SU-DHL-6 (cell line): ENCODE data around the gene BPIFB6.

Experiments
- H2AFZ ChIP-seq: fragments of 200-600 bp; sonication (generic); 2 replicates; pipeline ENCODE4 v1.6.1; 2014; ENCODE audit warnings: low read depth, mild to moderate bottlenecking, moderate library complexity, mixed read lengths, antibody characterized with exemption, low read length; ENCODE audit not compliant: severe bottlenecking
- H3F3A ChIP-seq: fragments of 200-600 bp; shearing (Covaris generic); 2 replicates; pipeline ENCODE4 v1.6.0; 2016; ENCODE audit warnings: antibody characterized with exemption, mild to moderate bottlenecking; ENCODE audit not compliant: insufficient read depth
- H3K27ac ChIP-seq: fragments of 200-600 bp; sonication (generic); 2 replicates; pipeline ENCODE4 v1.5.1; 2016; ENCODE audit warnings: low read depth, mild to moderate bottlenecking, low read length, moderate library complexity, mixed read lengths
- H3K27me3 ChIP-seq: fragments of 200-600 bp; sonication (generic), shearing (Covaris generic); 2 replicates; pipeline ENCODE4 v1.6.0; 2014; ENCODE audit warnings: mild to moderate bottlenecking, low read length
- H3K36me3 ChIP-seq: fragments of 200-600 bp; sonication (generic); 2 replicates; pipeline ENCODE4 v1.6.1; 2014; ENCODE audit warnings: mild to moderate bottlenecking, low read length, mixed read lengths
- H3K4me2 ChIP-seq: fragments of 300-600, 200-600 bp; shearing (Covaris generic), sonication (generic); 2 replicates; pipeline ENCODE4 v1.6.0; 2014; ENCODE audit warnings: low read length, low read depth, mild to moderate bottlenecking; ENCODE audit not compliant: poor library complexity, severe bottlenecking
- H3K4me3 ChIP-seq: fragments of 200-600 bp; sonication (generic); 2 replicates; pipeline ENCODE4 v1.5.1; 2014; ENCODE audit warnings: antibody characterized with exemption, low read length, mild to moderate bottlenecking, mixed read lengths; ENCODE audit not compliant: insufficient read depth, poor library complexity, severe bottlenecking
- H3K79me2 ChIP-seq: fragments of 200-600 bp; sonication (generic); 2 replicates; pipeline ENCODE4 v1.6.1; 2014; ENCODE audit warnings: mild to moderate bottlenecking, low read length, moderate library complexity; ENCODE audit not compliant: insufficient read depth
- H3K9ac ChIP-seq: fragments of 200-600 bp; sonication (generic); 2 replicates; pipeline ENCODE4 v1.7.0; 2014; ENCODE audit warnings: mild to moderate bottlenecking, low read length
- H3K9me2 ChIP-seq: fragments of 200-600 bp; sonication (generic); replicated peaks from 2 replicates; pipeline ENCODE4 v1.6.1; 2014; ENCODE audit warnings: low read length; ENCODE audit not compliant: insufficient read depth
- H3K9me3 ChIP-seq: fragments of 200-600 bp; sonication (generic); 2 replicates; pipeline ENCODE4 v1.6.1; 2014; ENCODE audit warnings: low read length, mixed read lengths; ENCODE audit not compliant: insufficient read depth
- H4K20me1 ChIP-seq: fragments of 200-600 bp; sonication (generic); 2 replicates; pipeline ENCODE4 v1.6.1; 2014; ENCODE audit warnings: low read depth, mild to moderate bottlenecking, antibody characterized with exemption, low read length, moderate library complexity, mixed read lengths
- EZH2phosphoT487 ChIP-seq: fragments of 200-600 bp; sonication (generic), shearing (Covaris generic); conservative IDR thresholded peaks from 2 replicates; pipeline ENCODE4 v1.6.1; 2018; ENCODE audit warnings: mild to moderate bottlenecking, antibody characterized with exemption, low read length, moderate library complexity, mixed read lengths
- TF ChIP-seq, protein P1 (sequence below): fragments of 200-600 bp; sonication (generic); IDR thresholded peaks from one replicate; pipeline ENCODE4 v1.5.1; 2017; ENCODE audit warnings: antibody characterized with exemption, mild to moderate bottlenecking, low read length, moderate library complexity; ENCODE audit not compliant: insufficient read depth, poor library complexity, severe bottlenecking

BPIFB6 gene

DNA sequence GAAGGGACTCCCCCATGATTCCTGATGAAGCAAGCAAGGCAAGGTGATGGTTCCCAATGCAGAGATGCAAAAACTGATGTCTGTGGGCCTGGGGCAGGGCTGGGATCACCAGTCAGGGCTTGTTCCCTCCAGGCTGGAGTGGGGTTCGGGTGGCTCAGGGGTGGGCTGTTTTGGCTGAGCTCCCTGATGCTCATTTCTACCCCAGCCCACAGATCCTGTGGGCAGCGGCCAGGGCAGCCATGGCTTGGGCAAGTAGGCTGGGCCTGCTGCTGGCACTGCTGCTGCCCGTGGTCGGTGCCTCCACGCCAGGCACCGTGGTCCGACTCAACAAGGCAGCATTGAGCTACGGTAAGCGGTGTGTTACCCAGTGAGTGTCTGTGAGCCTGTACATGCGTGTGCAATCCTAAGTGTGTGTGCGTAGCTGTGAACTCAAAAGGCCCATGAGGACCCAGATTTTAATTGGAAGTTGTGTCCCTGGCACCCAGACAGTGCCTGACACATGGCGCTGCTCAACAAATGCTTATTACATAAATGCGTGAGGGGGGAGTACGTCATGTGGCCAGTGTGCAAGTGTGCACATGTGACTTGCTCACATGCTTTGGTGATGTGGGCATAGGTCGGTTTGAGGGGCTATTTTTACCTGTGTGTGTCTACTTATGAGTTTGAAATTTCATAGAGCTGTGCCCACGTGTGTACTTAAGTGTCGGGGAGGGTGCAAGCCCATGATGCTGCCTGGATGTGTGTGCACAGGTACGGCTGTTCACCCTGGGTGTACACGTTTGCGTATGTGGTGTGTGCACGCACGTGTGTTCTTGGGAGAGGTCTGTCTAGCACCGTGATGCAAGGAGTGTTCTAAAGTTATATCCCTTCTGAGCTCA is 22.9 kb upstream of the BPIFB6 start:
- Histone ChIP-seq H2AFZ (no peak overlapping the region), H3K79me2 (no peaks in the 10 kb centered on the region), H3K4me2 (no peak overlapping the region), H3K9me2 (no peaks in the 10 kb centered on the region), H3K9me3 (no peaks in the 10 kb centered on the region), H3K27me3 (no peaks in the 10 kb centered on the region), H3K27ac (no peak overlapping the region), H3F3A (no peaks in the 10 kb centered on the region), H3K36me3 (no peaks in the 10 kb centered on the region), H3K4me3 (no peak overlapping the region), H3K9ac (no peak overlapping the region), H4K20me1 (no peaks in the 10 kb centered on the region)
- no peak for TF ChIP-seq EZH2phosphoT487
- TF ChIP-seq, protein P1, sequence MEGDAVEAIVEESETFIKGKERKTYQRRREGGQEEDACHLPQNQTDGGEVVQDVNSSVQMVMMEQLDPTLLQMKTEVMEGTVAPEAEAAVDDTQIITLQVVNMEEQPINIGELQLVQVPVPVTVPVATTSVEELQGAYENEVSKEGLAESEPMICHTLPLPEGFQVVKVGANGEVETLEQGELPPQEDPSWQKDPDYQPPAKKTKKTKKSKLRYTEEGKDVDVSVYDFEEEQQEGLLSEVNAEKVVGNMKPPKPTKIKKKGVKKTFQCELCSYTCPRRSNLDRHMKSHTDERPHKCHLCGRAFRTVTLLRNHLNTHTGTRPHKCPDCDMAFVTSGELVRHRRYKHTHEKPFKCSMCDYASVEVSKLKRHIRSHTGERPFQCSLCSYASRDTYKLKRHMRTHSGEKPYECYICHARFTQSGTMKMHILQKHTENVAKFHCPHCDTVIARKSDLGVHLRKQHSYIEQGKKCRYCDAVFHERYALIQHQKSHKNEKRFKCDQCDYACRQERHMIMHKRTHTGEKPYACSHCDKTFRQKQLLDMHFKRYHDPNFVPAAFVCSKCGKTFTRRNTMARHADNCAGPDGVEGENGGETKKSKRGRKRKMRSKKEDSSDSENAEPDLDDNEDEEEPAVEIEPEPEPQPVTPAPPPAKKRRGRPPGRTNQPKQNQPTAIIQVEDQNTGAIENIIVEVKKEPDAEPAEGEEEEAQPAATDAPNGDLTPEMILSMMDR = no peak

DNA sequence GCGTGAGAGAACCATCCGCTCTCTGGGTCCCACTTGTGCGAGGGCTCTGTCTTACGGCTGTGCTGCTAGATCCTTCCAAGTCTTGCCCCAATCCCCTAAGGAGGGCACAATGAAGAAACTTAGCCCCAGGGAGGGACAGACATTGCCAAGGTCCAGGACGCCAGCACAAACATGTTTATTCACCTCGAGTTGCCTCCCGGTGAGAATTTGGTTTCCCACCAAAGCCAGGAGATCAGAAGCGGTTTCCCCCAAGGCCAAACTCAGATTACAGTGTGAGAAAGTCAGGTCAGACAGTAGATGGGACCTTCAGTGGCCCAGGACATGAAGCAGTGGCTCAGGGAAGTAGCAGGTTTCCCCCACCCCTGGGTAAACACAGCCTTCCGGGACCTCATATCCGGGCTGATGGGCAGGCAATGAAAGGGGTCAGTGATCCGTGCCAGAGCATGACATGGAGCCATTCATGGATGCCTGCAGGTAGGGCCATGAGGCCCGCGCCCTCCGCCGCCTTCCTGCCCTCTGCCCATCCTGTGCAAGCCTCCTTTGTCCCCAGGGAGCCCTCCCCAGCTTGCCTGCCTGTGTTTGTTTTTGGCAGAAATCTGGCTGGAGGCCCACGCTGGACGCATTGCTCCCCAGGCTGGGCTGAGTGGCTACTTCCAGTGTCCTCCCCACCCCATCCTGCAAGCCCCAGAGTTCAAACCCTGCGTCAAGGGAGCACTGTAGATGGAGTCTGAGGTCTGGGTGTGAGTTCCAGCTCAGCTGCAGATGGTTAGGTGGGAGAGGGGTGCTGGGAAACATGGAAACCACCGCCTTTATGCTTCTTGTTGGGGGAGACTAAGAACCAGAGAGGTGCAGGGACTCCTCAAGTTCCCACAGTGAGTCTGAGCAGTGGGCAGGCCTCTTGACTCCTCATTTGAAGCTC is 22.0 kb upstream of the BPIFB6 start:
- no peaks in the 10 kb centered on the region for H3K79me2 ChIP-seq
- no peaks in the 10 kb centered on the region for H3K9me3 ChIP-seq
- no peaks in the 10 kb centered on the region for H3K27me3 ChIP-seq
- no peaks in the 10 kb centered on the region for H3K36me3 ChIP-seq
- H3K9ac ChIP-seq = no peak overlapping the region
- no peak overlapping the region for H3K4me3 ChIP-seq
- H3F3A ChIP-seq = no peaks in the 10 kb centered on the region
- TF ChIP-seq, protein P1 = no peak
- no peak for TF ChIP-seq EZH2phosphoT487
- H3K27ac ChIP-seq = no peak overlapping the region
- H3K9me2 ChIP-seq = no peaks in the 10 kb centered on the region
- H3K4me2 ChIP-seq = no peak overlapping the region
- H4K20me1 ChIP-seq = no peaks in the 10 kb centered on the region
- no peak overlapping the region for H2AFZ ChIP-seq

DNA sequence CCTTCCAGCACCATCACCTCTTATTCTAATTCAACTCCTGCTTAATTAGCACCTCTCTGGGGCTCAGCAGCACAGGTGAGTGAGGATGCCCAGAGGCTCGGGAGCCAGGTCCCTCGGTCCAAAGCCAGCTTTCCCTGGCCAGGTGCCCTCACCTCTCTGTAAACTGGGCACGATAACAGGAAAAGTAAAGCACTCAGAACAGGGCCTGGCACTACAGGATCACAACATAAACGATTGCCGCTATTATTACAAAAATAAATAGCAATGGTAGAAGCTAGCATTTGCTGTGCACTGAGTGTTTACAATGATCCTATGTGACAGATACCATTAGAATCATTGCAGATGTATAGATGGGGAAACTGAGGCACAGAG is 21.3 kb upstream of the BPIFB6 start:
- no peak overlapping the region for H3K27ac ChIP-seq
- H4K20me1 ChIP-seq = no peaks in the 10 kb centered on the region
- no peaks in the 10 kb centered on the region for H3F3A ChIP-seq
- H3K27me3 ChIP-seq = no peaks in the 10 kb centered on the region
- H3K79me2 ChIP-seq = no peaks in the 10 kb centered on the region
- no peak for TF ChIP-seq EZH2phosphoT487
- TF ChIP-seq, protein P1 = no peak
- no peak overlapping the region for H3K4me2 ChIP-seq
- H3K36me3 ChIP-seq = no peaks in the 10 kb centered on the region
- no peaks in the 10 kb centered on the region for H3K9me3 ChIP-seq
- H3K9ac ChIP-seq = no peak overlapping the region
- H2AFZ ChIP-seq = no peak overlapping the region
- no peak overlapping the region for H3K4me3 ChIP-seq
- H3K9me2 ChIP-seq = no peaks in the 10 kb centered on the region
